Esophagus muscularis mucosa (tissue), 4 donors: ENCODE measurements around the gene TOX2. TPM values are rescaled to one million over a fixed set of nuclear protein-coding genes. Genes with fewer than 3 reads are reported as not detected.
"Not testable (repeated sequence)": the region's sequence is repeated elsewhere in the genome, so short reads cannot be mapped to it uniquely, and the experiment has no call there.

ENCODE experiments used
- DNase-seq: peaks from one replicate; pipeline ENCODE4 v3.0.0-alpha.2; 2017; ENCODE audit errors: extremely low spot score
- H3K27ac ChIP-seq, 4 donors: fragments of 200-600 bp; sonication (generic); replicated peaks in 1 of 4; 1 replicate in 3 of 4; 2 replicates in 1 of 4; pipeline ENCODE4 v1.5.1; 2016 to 2019; ENCODE audit warnings: mild to moderate bottlenecking in 1 of 4
- H3K27me3 ChIP-seq, 4 donors: fragments of 200-600 bp; sonication (generic); one replicate each; pipeline versions ENCODE4 v1.5.1 to v1.6.0; 2016 to 2019
- H3K36me3 ChIP-seq, 4 donors: fragments of 200-600 bp; sonication (generic); one replicate each; pipeline ENCODE4 v1.5.1; 2016 to 2019
- H3K4me1 ChIP-seq, 4 donors: fragments of 200-600 bp; sonication (generic); one replicate each; pipeline ENCODE4 v1.5.1; 2016 to 2019
- H3K4me3 ChIP-seq, 4 donors: fragments of 200-600 bp; sonication (generic); 1 replicate in 2 of 4; 2 replicates in 2 of 4; pipeline ENCODE4 v1.5.1; 2016 to 2019; ENCODE audit warnings: mild to moderate bottlenecking in 4 of 4, moderate library complexity in 1 of 4
- H3K9me3 ChIP-seq, 4 donors: fragments of 200-600 bp; sonication (generic); 1 replicate in 3 of 4; 2 replicates in 1 of 4; pipeline ENCODE4 v1.5.1; 2016 to 2019
- CTCF ChIP-seq, 3 experiments: fragments of 200-600 bp in 2 of 3; fragments of 450-650 bp in 1 of 3; sonication (generic) in 2 of 3; IDR thresholded peaks; one replicate each; pipeline ENCODE4 v1.5.1; 2017 to 2019; ENCODE audit warnings: antibody characterized with exemption in 3 of 3, mild to moderate bottlenecking in 2 of 3, moderate library complexity in 1 of 3
- EP300 ChIP-seq: sonication (generic); formaldehyde crosslinking; IDR thresholded peaks from one replicate; pipeline ENCODE4 v1.6.1; 2017; ENCODE audit warnings: antibody characterized with exemption
- POLR2A ChIP-seq: fragments of 450-650 bp; IDR thresholded peaks from one replicate; pipeline ENCODE4 v1.6.1; 2017; ENCODE audit warnings: antibody characterized with exemption, moderate library complexity, mild to moderate bottlenecking, low read depth
- POLR2AphosphoS5 ChIP-seq, 2 donors: sonication (generic); formaldehyde crosslinking; IDR thresholded peaks; one replicate each; pipeline ENCODE4 v1.6.1; 2017; ENCODE audit warnings: antibody characterized with exemption in 2 of 2
- WGBS: methylation state at CpG from one replicate; pipeline ENCODE4 v1.1.5; 2018; 5-methylcytosine and 5-hydroxymethylcytosine counted together
- intact Hi-C: fragments of 100-400 bp; cut with DNase I; formaldehyde crosslinking; loops from one replicate; pipeline ENCODE4 v1.15.1; 2023
- total RNA-seq, 4 donors: library from RNA; depleted of rRNA; stranded (reverse); fragments of >200 nt; gene quantifications; one replicate each; pipeline versions ENCODE4 v1.1.0 to v1.2.1, GENCODE V29; 2016

The TOX2 gene
- total RNA-seq, 4 donors from 2014 or later = 19.4 to 39.5 (median 32.8) TPM

- TF ChIP-seq POLR2AphosphoS5 (IDR thresholded peaks at IDR 0.05) = no peak
- no peak for TF ChIP-seq EP300
- TF ChIP-seq POLR2A = no peak
- TF ChIP-seq CTCF (IDR thresholded peaks at IDR 0.05) = no peak
- 93% methylated on average over 1 of the region's 1 CpG for WGBS
- Histone ChIP-seq H3K36me3 (no peaks in the 10 kb centered on the region), H3K4me3 (no peak overlapping the region), H3K4me1 (peaks cover 0 to 12% (median 8%) of the 10 kb centered on the region in 4 donors), H3K27ac (no peak overlapping the region), H3K9me3 (no peaks in the 10 kb centered on the region), H3K27me3 (no peaks in the 10 kb centered on the region)
- intact Hi-C loops = no loop called here
- peak; percentile 21 for DNase-seq
These were observed 124.5 kb downstream of the TOX2 start for GRCh38 chr20:44039147-44039546.

GRCh38 chr20:44039741-44040140, 125.1 kb downstream of the TOX2 start:
- no peaks in the 10 kb centered on the region for H3K27me3 ChIP-seq
- H3K4me1 ChIP-seq = peaks cover 0 to 12% (median 8%) of the 10 kb centered on the region in 4 donors
- intact Hi-C loops = no loop called here
- no peak for DNase-seq
- no peak overlapping the region for H3K27ac ChIP-seq
- H3K36me3 ChIP-seq = no peaks in the 10 kb centered on the region
- no peaks in the 10 kb centered on the region for H3K9me3 ChIP-seq
- H3K4me3 ChIP-seq = no peak overlapping the region
- 79% methylated on average over 10 of the region's 10 CpGs for WGBS
- no peak for TF ChIP-seq POLR2AphosphoS5 (IDR thresholded peaks at IDR 0.05)
- no peak for TF ChIP-seq POLR2A
- no peak for TF ChIP-seq EP300
- no peak for TF ChIP-seq CTCF (IDR thresholded peaks at IDR 0.05)

GRCh38 chr20:44040202-44040915, 125.7 kb downstream of the TOX2 start:
- Histone ChIP-seq H3K36me3 (no peaks in the 10 kb centered on the region), H3K4me1 (peaks cover 0 to 12% (median 8%) of the 10 kb centered on the region in 4 donors), H3K9me3 (no peaks in the 10 kb centered on the region), H3K27me3 (no peaks in the 10 kb centered on the region), H3K4me3 (no peak overlapping the region), H3K27ac (no peak overlapping the region)
- 95% methylated on average over 5 of the region's 5 CpGs for WGBS
- TF ChIP-seq POLR2AphosphoS5 (IDR thresholded peaks at IDR 0.05) (no peak), POLR2A (no peak), EP300 (no peak), CTCF (IDR thresholded peaks at IDR 0.05) (no peak)
- DNase-seq = peak; percentile 78
- intact Hi-C loops = no loop called here

GRCh38 chr20:44041001-44041400, 126.3 kb downstream of the TOX2 start:
- TF ChIP-seq CTCF (IDR thresholded peaks at IDR 0.05) (no peak), EP300 (no peak)
- Histone ChIP-seq H3K27me3 (no peaks in the 10 kb centered on the region), H3K4me1 (peaks cover 0 to 12% (median 8%) of the 10 kb centered on the region in 4 donors), H3K36me3 (no peaks in the 10 kb centered on the region), H3K27ac (no peak overlapping the region), H3K4me3 (no peak overlapping the region), H3K9me3 (no peaks in the 10 kb centered on the region)
- peak; percentile 45 for DNase-seq
- WGBS = 81% methylated on average over 7 of the region's 8 CpGs
- intact Hi-C loops = no loop called here

GRCh38 chr20:44044712-44045111, 130.1 kb downstream of the TOX2 start:
- H3K4me1 ChIP-seq, H3K27ac ChIP-seq, H3K9me3 ChIP-seq, intact Hi-C loops, H3K27me3 ChIP-seq, H3K36me3 ChIP-seq, H3K4me3 ChIP-seq: not testable (repeated sequence)
- peak; percentile 45 for DNase-seq
- 90% methylated on average over 5 of the region's 5 CpGs for WGBS
